Breast epithelium (tissue), 4 donors: ENCODE measurements around the gene HSPA1B. TPM values are rescaled to one million over a fixed set of nuclear protein-coding genes. Genes with fewer than 3 reads are reported as not detected.
"Not testable (repeated sequence)": the region's sequence is repeated elsewhere in the genome, so short reads cannot be mapped to it uniquely, and the experiment has no call there.

Experiments used
- DNase-seq, 2 donors: peaks; one replicate each; pipeline ENCODE4 v3.0.0-alpha.2; 2019; ENCODE audit warnings: low spot score in 2 of 2
- H3K27ac ChIP-seq, 2 donors: fragments of 200-600 bp; sonication (generic) in 1 of 2; one replicate each; pipeline ENCODE4 v1.5.1; 2016 to 2019; ENCODE audit warnings: mild to moderate bottlenecking in 1 of 2
- H3K27me3 ChIP-seq, 2 donors: fragments of 200-600 bp; sonication (generic) in 1 of 2; one replicate each; pipeline versions ENCODE4 v1.5.1 to v1.6.0; 2017 to 2019; ENCODE audit warnings: control low read depth in 1 of 2, mild to moderate bottlenecking in 1 of 2
- H3K36me3 ChIP-seq: fragments of 200-600 bp; one replicate; pipeline ENCODE4 v1.5.1; 2019
- H3K4me1 ChIP-seq, 2 donors: fragments of 200-600 bp; sonication (generic); one replicate each; pipeline ENCODE4 v1.5.1; 2016 to 2019; ENCODE audit warnings: control low read depth in 1 of 2
- H3K4me3 ChIP-seq, 3 donors: fragments of 200-600 bp; sonication (generic); 1 replicate in 2 of 3; 2 replicates in 1 of 3; pipeline ENCODE4 v1.5.1; 2016 to 2019; ENCODE audit warnings: mild to moderate bottlenecking in 3 of 3, moderate library complexity in 2 of 3
- H3K9me3 ChIP-seq, 2 donors: fragments of 200-600 bp; sonication (generic) in 1 of 2; one replicate each; pipeline ENCODE4 v1.5.1; 2016 to 2019; ENCODE audit warnings: control low read depth in 1 of 2
- POLR2A ChIP-seq: fragments of 450-650 bp; IDR thresholded peaks from one replicate; pipeline ENCODE4 v1.6.1; 2016; ENCODE audit warnings: antibody characterized with exemption, mild to moderate bottlenecking, moderate library complexity
- POLR2AphosphoS5 ChIP-seq, 3 donors: sonication (generic); formaldehyde crosslinking; IDR thresholded peaks; one replicate each; pipeline ENCODE4 v1.6.1; 2017; ENCODE audit warnings: antibody characterized with exemption in 3 of 3
- intact Hi-C: fragments of 100-400 bp; cut with DNase I; formaldehyde crosslinking; loops from one replicate; pipeline ENCODE4 v1.15.1; 2023; ENCODE audit warnings: low total_unique reads
- total RNA-seq, 3 donors: library from RNA; depleted of rRNA; stranded (reverse); fragments of >200 nt; gene quantifications; one replicate each; pipeline ENCODE4 v1.1.0, GENCODE V29; 2016
- TF ChIP-seq, protein P1 (sequence below), 3 donors: fragments of 450-650 bp; IDR thresholded peaks; one replicate each; pipeline ENCODE4 v1.5.1; 2016 to 2017; ENCODE audit warnings: antibody characterized with exemption in 3 of 3, mild to moderate bottlenecking in 3 of 3, moderate library complexity in 3 of 3

Gene HSPA1B
- total RNA-seq, 3 donors from 2014 or later: 113 to 376 (median 232) TPM

DNA sequence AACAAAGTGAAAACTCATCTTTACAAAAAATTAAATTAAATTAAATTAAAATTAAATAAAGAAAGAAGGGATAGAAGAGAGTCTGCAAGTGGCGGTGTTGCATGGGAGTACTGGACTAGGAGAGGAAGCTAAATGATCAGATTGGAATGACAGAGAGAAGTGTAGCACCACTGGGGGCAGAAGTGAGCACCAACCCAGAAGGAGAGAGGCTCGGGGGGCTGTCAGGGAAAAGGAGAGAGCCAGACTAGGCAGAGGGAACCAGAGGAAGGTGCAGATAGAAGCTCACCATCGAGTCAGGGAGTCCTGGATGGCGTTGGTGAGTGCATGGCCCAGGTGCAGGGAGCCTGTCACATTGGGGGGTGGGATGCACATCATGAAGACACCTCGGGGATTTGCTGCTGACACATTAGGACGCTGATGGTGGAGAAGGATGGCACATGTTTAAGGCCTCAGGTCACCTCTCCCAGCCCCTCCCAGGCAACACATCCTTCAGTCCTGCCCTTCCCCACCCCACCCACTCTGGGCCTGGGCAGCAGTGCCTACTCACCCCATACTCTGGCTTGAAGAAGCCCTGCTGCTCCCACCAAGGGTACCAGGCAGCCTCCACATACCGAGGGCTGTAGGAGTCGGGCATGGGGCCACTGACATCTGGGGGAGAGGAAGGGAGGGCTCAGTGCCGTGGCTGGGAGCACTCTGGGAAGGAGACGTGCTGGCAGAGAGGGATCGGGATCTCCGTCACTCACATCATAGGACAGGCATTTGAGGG is 36.0 kb upstream of the HSPA1B start:
- intact Hi-C loops: no loop called here
- no peaks in the 10 kb centered on the region for H3K4me1 ChIP-seq
- DNase-seq: no peak
- no peak overlapping the region for H3K4me3 ChIP-seq
- H3K27ac ChIP-seq: no peak overlapping the region
- no peaks in the 10 kb centered on the region for H3K9me3 ChIP-seq
- no peaks in the 10 kb centered on the region for H3K27me3 ChIP-seq
- TF ChIP-seq POLR2AphosphoS5 (IDR thresholded peaks at IDR 0.05): no peak
- TF ChIP-seq, protein P1, sequence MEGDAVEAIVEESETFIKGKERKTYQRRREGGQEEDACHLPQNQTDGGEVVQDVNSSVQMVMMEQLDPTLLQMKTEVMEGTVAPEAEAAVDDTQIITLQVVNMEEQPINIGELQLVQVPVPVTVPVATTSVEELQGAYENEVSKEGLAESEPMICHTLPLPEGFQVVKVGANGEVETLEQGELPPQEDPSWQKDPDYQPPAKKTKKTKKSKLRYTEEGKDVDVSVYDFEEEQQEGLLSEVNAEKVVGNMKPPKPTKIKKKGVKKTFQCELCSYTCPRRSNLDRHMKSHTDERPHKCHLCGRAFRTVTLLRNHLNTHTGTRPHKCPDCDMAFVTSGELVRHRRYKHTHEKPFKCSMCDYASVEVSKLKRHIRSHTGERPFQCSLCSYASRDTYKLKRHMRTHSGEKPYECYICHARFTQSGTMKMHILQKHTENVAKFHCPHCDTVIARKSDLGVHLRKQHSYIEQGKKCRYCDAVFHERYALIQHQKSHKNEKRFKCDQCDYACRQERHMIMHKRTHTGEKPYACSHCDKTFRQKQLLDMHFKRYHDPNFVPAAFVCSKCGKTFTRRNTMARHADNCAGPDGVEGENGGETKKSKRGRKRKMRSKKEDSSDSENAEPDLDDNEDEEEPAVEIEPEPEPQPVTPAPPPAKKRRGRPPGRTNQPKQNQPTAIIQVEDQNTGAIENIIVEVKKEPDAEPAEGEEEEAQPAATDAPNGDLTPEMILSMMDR (IDR thresholded peaks at IDR 0.05): peak; percentile 14 to 45 (median 39)
- H3K36me3 ChIP-seq: no peaks in the 10 kb centered on the region

DNA sequence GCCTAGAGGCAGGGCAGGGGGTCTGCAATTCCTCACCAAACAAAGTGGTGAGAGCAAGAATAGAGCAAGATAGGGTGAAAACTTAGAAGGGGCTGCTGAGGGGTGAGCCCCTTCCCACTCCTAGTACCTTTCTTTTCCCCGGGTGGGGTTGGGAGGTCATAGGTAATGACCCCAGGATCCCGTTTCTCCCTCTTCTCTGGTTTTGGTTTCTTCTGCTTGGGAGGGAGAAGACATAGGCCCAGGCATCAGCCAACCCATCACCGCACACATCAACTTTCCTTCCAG is 35.5 kb upstream of the HSPA1B start:
- Histone ChIP-seq H3K4me3 (no peak overlapping the region), H3K27ac (no peak overlapping the region), H3K4me1 (no peaks in the 10 kb centered on the region), H3K27me3 (no peaks in the 10 kb centered on the region), H3K36me3 (no peaks in the 10 kb centered on the region), H3K9me3 (no peaks in the 10 kb centered on the region)
- no peak for DNase-seq
- TF ChIP-seq, protein P1 (IDR thresholded peaks at IDR 0.05): no peak
- TF ChIP-seq POLR2AphosphoS5 (IDR thresholded peaks at IDR 0.05): no peak
- TF ChIP-seq POLR2A: no peak
- intact Hi-C loops: no loop called here

DNA sequence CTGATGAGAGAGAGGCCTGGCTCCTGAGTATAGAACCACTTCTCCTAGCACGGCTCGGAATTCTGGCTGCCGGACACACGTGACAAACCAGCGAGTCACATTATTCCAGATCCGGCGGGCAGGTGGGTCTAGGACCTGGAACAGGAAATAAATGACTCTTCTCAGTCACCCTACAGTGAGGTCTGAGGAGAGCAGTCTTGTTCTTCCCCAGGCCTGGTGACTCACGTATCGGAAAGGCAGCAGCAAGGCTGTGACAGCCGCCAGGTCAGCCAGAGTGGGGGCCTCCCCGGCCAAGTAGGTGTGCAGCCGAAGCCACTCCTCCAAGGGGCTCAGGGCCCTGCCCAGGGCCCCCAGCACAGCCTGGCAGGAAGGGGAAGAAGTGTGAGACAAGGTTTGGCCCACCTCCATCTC is 34.8 kb upstream of the HSPA1B start:
- Histone ChIP-seq H3K4me3 (no peak overlapping the region), H3K27me3 (no peaks in the 10 kb centered on the region), H3K27ac (peak overlapping the region in 1 of 2 donors; percentile 48), H3K36me3 (no peaks in the 10 kb centered on the region), H3K9me3 (no peaks in the 10 kb centered on the region), H3K4me1 (no peaks in the 10 kb centered on the region)
- DNase-seq: no peak
- TF ChIP-seq, protein P1 (IDR thresholded peaks at IDR 0.05): no peak
- TF ChIP-seq POLR2AphosphoS5 (IDR thresholded peaks at IDR 0.05): no peak
- no peak for TF ChIP-seq POLR2A
- intact Hi-C loops: no loop called here

DNA sequence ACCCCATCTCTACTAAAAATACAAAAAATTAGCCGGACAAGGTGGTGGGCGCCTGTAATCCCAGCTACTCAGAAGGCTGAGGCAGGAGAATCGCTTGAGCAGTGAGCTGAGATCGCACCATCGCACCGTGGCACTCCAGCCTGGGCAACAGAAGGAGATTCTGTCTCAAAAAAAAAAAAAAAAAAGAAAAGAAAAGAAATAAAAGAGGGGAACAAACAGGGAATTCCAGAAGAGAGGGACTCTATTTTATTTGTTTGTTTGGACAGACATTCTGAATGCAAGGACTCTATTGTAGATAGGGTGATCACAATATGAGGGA is 33.7 kb upstream of the HSPA1B start:
- H3K9me3 ChIP-seq, intact Hi-C loops, H3K4me1 ChIP-seq, H3K36me3 ChIP-seq, H3K27me3 ChIP-seq, DNase-seq: not testable (repeated sequence)
- peak overlapping the region in 2 of 3 donors; percentile 74 to 88 for H3K4me3 ChIP-seq
- H3K27ac ChIP-seq: peak overlapping the region in 1 of 2 donors; percentile 97

DNA sequence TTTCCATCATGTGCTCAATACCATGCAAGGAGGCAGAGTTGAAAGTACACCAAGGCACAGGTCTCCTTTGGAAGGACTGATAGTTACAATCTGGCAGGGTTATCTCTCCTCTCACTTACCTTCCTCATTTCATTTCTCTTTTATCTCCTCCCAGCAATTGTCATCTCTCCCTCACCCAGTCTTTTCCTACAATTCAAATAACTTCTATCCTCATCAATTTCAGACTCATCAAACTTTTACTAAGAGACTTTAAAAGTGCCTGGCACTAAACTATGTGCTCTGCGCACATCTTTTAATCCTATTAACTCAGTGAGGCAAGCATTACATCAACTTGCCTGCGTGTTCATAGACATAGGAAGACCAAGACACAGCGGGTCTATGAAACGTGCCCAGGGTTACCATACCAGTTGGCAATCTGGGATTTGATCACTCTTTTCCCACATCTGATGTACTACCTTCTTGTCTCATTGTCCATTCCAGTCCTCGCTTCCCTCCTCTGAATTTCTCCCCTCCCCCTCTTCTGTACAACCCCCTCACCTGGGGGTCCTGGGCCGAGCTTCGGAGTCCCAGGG is 33.2 kb upstream of the HSPA1B start:
- DNase-seq: no peak
- Histone ChIP-seq H3K36me3 (no peaks in the 10 kb centered on the region), H3K9me3 (no peaks in the 10 kb centered on the region), H3K4me3 (peak overlapping the region; percentile 74 to 88 (median 75)), H3K27me3 (no peaks in the 10 kb centered on the region), H3K4me1 (no peaks in the 10 kb centered on the region), H3K27ac (peak overlapping the region; percentile 97 to 99)
- TF ChIP-seq, protein P1 (IDR thresholded peaks at IDR 0.05): no peak
- no peak for TF ChIP-seq POLR2A
- TF ChIP-seq POLR2AphosphoS5 (IDR thresholded peaks at IDR 0.05): no peak
- intact Hi-C loops: no loop called here
